ENCODE data around the gene RNF166.
A peak's percentile ranks its signal among the peaks of the same experiment; 100 is the strongest.

Gene RNF166

DNA sequence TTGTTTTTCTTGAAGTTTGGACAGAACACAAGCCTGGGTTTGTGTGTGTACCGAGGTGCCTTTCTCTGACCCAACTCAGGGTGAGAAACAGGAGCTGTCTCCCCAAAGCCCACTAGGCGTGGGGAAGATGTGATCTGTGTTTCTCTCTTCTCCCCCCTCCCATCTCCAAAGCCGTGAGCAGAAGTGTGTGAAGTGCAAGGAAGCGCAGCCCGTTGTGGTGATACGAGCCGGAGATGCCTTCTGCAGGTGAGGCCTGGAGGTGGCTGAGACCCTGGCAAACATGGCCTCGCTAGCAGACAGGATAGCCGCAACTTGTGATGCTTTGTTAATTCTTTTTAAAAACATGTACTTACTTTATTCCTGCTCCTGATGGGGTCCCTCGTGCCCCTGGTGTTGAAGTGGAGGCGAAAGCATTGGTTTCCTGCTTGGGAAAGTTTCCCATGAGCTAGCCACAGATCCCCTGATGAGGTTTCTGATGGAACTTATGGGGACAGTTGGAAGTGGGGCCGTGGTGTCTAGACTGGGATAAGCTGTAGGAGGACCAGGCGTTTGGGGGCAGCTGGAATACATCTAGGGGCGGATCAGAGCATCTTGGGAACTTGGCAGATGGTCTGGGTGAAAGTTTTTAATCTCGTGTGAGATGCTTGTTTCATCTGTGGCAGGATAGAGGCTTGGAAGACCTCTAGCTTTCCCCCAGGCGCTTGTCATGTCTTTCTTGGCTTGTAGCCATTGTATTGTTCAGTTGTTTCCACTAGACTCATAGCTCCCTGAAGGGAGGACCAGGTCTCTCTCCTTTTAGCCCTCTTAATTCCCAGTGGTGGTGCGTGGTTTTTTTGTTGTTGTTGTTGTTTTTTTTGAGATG, 988 bp upstream of the RNF166 start:
- DNase-seq (ENCODE audit: low read depth): no peak

DNA sequence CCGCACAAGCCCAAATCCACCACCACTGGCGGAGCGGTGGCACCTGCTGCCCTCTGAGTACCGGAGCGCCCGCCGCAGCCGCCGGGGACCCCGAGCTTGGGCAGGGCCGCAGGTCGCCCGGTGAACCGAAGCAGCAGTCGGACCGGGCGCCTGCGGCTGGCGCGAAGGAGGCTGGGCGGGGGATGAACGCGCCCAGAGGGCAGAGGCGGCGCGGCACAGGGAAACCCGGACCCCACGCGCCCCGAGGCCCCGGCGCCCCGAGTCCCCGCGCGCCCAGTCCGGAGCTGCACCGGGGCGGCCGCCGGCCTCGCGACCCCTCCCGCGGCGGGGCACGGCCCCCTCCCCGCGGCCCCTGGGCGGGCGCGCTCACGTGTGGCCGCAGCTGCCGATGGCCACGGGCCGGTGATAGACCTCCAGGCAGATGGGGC, 393 bp downstream of the RNF166 start:
- DNase-seq (ENCODE audit: low read depth): no peak

DNA sequence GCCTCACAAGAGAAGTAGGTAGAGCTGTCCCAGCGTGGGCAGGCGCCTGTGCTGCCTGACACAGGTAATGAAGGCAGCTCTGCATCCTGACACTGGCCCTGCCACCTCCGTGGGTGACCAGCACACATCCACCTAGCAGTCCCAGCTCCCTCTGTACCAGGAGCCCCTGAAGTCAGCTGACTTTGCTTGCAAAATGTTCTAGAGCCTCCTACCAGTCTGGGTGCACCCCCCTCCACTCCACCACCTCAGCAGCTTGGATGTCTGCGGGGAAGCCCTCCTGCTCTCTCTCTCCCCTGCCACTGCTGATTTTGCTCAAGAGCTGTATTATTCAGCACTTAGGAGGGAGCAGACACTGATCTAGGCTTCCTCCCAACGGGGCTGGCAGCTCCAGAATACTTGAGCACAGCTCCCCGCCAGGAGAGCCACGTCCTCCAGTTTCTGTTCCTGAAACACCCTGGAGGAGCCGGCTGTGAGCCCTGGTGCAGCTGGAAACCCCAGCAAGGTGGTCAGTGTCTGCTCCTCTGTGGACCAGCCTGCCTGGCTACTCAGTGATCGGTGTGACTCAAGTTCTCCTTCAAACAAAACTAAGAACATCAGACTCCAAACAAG, 1.0 kb downstream of the RNF166 start:
- no peak for DNase-seq (ENCODE audit: low read depth)

DNA sequence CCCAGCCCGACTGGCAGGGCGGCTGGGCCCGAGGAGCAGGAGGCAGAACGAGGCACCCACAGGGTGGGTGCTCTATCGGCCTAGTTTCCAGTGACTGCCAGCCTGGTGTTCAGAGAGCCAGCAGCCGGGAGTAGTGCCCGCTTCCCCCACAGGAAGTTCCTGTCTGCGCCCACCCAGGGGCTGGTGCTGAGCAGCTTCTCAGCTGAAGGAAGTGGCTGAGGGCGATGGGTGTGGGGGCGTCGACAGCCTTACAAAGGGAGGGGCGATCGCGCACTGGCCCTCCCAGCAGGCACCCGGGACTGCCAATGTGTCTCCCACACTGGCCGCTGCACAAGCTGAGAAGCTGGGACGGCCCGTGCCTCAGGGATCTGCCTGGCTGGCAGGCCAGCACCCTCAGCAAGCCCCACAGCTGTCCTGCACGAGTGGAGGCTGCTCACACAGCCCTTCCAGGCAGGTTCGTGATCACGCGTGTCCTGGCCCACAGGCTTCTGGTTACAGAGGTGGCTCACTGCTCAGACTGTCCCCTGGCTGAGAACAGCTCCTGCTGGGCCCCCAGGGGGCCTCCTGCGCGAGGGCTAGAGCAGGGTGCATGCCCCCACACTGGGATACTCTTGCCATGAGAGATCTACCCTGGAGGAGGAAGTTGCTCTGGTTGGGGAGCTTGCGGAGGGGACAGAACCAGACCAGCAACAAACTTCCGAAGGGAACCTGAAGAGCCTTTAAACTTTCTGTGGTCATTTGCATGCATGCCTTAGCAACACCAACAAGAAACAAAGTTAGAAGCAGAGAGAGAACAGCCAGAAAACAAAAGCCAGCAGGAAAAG, 2.5 kb downstream of the RNF166 start:
- no peak for DNase-seq (ENCODE audit: low read depth)

DNA sequence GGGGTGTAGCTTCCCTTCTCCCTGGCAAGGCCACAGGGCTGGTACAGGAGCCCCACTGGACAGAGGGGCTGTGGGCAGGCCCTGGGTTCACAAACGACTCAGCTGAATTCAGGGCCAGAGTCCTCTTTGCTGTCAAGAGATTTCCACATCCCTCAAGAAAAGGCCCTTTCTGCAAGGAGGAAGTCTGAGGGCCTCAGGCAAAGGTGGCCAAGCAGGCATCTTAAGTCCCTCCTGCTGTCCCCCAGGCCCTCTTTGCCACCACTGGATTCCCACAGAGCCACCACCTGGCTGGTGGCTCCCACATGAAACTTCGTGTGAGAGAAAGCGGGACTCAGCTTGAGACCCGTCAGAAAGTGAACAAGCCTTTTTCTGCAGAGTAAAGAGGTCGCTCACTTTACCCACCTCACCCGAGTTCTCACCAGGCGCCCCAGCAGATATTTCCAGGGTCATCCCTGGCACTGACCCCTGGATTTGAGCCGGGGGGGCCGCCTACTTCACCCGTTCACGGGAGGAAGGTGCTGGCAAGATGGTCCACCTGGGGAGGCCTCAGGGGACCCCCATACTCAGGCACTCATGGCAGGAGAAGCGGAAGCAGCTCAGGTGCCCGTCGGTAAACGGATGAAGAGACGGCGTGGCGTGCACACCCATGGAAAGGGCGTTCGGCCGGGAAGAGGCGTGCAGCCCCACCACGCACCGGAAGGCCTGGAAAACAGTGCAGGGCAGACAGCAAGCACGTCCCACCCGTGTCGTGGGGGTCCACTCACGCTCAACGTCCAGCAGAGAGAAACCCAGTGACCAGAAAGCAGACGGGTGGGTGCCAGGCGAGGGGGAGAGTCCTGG, 3.6 kb downstream of the RNF166 start:
- no peak for DNase-seq (ENCODE audit: low read depth)

DNA sequence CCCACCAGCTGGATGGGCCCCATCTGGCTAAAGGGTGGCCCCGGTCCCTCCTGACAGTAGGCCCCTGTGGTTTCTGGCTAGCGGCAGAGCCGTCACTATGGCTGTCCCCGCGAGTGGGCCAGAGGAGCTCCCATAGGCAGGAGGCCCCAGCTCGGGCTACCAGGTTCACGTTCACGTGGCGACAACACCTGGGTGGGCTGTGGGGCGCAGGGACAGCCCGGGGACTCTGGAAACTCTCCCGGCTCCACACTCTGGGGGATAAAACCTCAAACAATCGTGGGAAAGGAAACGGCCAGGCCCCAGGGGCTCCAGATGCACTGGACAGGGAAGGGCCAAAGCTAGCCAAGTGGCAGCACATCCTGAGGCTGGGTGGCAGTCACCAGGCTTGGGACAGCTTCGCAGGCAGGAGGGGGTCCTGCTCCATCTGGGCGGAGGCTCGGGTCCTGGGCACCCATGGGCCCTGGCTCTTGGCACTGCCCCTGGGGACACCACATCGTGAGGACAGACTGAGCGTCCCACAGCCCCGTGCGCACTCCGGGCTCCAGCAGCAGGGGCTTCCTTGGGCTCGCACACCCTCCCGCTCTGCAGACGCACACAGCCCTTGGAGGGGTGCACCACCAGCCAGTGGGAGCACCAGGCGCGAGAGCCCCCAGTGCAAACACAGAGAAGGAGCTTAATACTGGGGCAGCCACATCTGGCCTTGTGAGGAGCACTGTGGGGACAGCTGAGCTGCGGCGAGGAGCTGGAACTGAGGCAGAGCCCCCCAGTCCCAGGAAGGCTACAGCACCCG, 4.4 kb downstream of the RNF166 start:
- no peak for DNase-seq (ENCODE audit: low read depth)

DNA sequence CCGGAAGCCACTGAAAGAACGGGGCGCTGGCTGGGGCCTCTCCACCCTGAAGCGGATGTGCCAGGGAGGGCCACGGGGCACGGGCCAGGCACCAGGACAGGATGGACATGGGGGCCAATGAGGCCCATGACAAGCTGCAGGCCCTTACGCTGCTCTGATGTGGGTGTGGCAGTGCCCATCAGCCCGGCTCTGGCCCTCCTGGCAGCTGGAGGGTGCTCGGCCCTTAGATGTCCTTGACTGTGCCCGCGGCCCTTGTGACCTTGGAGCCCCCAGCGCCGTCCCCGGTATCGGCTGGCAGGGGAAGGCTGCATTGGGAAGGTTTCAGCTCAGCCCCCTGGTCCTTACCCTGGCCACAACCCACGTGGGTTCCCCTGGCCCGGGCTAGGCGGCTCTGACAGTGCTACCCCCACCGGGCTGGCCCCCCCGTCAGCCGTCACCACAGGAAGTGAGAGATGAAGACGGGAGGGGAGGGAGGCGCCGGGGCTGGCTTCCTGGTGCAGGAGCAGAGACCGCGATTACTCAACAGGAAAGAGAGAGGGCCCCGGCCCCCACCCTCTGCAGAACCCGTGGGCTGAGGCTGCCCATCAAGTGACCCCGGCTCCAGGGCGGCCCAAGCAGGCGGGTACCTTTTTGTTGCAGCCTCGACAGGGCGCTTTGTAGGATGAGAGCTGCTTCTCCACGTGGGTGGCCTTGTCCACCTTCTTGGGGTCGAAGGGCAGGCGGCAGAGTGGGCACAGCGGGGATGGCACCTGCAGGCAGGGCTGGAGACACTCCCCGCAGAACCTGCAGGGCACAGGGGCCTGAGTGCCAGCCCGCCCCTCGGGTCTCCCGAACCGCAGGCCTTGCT, 5.3 kb downstream of the RNF166 start:
- peak; percentile 41 for DNase-seq (ENCODE audit: low read depth)

DNA sequence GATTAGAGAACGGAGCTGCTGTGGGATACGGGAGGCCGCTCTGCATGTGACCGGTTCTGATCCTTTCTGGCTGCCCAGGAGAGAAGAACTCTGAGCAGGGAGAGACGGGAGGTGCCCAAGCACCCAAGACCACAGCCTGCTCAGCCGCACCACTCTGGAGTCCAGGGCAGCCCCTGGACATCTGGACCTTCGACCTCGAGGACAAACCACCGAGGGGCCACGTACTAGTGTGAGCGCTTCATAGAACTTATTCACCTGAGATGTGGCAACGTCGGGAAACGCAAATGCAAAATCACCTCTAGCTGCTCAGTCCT, 5.9 kb downstream of the RNF166 start:
- no peak for DNase-seq (ENCODE audit: low read depth)

DNA sequence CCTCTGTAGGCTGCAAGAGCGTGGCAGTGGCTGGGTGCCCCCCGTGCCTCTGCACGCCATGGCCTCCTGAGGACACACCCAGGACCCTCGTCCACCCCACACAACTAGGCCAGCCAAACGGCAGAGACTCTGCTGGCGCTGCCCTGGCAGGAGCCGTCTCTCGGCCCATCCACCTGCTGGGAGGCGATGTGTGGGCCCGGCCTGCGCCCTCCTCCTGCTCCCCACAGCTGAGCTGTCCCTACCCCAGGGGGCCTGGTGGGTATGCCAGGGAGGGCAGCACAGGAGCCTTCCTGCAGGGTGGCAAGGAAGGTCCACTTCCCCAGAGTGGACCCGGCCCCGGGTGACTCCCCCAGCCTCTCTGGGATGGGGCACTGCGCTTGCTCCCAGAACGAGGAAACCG, 7.0 kb downstream of the RNF166 start:
- no peak for DNase-seq (ENCODE audit: low read depth)

DNA sequence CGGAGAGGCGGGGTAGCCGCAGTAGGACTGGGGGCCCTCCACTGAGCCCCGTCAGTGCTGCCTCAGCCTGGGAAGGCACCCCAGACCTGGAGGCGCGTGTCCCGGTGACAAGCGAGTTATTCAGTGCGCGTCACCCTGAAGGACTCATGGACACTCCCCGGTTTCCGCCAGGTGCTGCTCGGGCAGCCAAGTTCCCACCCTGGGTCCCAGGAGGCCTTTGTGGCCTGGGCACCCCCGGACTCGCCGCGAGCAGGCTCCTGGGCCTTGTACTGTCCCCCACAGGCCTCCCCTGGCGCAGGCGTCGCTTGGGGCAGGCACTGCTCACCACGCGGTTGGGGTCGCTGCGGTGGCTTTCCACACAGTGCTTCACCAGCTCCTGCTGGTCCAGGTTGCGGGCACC, 7.6 kb downstream of the RNF166 start:
- DNase-seq (ENCODE audit: low read depth): no peak

DNA sequence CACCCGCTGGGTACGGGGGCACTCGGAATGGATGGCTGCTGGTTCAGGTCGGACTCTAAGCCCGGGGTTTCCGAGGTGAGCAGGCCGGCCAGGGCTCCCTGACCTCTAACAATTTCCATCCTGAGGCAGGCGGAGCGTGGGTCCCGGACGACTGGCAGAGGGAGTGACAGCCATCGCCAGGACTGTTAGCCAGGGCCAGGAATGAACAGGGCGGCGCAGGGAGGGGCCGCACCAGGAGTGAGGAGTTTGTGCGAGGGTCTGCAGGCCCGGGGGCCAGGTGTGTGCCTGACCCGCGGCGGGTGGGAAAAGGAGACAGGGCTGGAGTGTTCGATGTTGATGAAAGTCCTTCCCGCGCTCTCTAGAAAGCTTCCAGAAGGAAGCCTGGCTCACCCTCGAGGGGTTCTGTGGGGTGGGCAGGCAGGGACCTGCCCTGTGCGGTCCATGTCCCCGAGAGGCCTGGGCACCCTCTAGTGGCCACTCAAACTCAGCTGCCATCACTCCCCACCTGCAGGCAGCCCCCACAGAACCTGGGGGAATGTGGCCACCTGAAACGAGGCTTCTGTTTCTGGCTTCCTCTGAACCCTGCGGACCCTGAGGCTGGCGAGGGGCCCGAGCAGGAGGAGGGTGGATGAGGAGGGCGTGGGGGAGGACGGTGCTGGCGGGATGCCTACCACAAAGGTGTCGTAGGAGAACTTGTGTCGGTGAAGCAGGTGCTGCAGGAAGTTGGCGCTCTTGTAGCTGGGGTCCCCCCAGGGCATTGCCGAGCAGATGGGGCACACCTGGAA, 8.2 kb downstream of the RNF166 start:
- DNase-seq (ENCODE audit: low read depth): no peak

DNA sequence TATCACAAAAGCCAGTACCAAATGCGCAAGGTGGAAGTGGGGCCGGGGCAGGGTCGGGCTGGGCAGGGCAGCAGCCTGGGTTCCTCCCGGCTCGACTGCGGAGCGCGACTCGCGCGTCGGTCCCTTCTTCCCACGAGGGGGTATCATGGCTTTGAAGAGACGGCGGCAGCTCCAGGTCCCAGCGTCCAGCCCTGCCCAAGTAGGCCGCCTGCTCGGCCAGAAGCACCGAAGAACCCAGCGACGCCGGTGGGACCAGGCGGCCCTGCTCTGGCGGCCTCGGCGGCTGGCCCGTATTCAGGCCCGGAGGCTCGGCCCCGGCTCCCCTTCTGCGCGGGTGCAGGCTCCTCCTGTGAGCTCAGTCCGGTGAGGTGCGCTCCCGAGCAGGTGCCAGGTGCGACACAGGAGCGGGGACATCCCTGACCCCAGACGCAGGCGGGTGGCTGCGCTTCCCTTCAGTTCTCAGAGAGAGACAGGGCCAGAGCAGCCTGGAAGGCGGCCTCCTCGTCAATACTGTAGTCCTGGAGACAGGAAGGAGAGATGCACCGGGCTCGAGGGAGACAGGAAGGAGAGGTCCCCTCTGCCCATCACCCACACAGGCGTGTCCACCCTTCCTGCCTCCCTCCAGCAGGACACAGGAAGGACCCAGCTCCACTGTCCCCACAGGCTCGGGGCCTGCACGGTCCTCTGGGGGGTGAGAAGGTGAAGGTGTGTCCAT, 8.9 kb downstream of the RNF166 start:
- no peak for DNase-seq (ENCODE audit: low read depth)

DNA sequence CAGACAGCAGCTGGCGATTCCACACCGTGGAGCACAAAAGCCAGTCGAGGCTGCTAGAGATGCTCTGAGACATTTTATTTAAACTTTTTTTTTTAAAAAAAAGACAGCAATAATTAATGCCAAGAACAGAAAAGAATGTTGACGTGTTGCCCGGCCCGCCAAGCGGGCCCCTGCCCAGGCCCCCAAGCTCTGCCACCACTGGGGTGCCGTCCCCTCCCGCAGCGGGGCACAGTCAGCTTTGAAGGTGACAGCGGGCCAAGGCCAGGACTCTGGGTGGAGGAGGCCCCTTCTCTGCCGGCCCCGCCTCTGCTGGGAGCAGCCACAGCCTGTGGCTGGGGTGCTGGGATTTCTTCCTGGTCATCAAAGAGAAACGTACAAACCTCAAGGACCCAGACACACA, 9.8 kb downstream of the RNF166 start:
- DNase-seq (ENCODE audit: low read depth): no peak

DNA sequence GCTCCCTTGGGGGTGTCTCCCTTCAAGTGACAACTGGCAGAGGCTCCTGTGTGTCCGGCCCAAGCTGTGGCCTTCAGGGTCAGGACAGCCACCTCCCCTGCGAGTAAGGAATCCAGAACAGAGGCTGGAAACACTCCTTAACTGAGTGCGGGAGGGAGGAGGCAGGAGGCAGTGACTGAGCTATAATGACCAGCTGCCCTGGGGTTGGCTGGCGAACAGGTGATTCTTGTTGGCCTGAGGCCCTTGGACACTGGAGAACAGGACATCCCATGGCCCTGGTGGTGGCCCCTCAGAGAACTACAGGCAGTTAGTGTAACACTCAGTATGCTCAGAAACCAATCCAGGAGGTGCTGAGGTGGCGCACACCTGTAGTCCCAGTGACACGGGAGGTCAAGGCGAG, 10.5 kb downstream of the RNF166 start:
- no peak for DNase-seq (ENCODE audit: low read depth)

DNA sequence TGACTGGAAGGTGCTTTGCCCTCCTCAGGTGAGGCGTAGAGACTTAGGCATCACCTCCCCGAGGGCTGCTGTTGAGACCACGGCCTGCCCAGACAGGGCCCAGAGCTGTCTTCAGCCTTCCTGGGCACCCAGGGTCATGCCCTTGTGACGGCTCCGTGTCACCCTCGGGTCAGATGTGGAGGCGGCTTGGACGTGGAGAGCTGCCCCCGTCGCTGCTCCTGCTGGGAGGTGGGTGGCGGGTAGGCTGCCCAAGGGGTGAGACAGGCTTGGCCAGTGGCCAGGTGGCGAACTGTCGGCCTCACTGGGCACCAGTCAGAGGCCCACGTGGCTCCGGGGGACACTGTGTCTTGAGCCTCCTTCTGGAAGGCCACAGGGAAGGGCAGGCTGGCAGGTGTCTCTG, 11.0 kb downstream of the RNF166 start:
- no peak for DNase-seq (ENCODE audit: low read depth)

DNA sequence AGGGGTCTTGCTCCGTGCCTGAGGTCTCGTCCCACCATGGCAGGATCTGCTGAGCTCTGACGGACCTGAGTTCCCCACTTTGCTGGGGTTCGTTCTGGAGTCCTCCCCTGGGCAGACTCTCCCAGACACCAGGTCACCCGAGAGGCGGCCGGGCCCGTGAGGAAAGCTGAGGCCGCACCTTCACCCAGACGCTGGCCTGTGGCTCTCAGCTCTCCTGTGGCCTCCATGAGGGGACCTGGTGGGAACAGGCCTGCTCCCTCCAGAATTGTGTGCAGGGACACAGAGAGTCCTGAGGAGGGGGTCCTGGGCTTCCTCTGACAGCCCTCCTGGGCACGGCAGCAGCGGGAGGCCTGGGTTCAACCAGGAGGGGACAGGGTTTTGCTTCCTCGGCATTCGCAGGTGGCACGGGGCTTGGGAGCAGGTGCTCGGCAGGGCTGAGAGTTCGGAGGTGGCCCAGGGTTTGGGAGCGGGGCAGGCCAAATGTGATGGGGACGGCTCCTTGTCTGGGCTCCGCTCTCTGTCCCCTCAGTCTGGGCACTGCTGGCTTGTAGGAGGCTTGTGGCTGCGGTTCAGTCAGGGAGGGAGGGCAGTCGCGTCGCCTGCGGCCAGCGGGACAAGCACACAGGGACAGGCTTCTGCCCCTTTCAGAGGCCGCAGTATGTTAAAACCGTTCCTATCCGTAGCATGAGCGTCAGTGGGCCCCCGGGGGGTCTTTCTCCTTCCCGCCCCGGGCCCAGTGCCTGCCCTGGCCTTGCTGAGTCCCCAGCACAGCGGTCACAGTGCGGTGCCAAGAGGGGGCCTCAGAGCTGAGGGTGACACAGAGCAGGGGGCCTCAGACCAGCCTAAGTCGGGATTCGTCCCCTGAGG, 11.8 kb downstream of the RNF166 start:
- DNase-seq (ENCODE audit: low read depth): no peak

DNA sequence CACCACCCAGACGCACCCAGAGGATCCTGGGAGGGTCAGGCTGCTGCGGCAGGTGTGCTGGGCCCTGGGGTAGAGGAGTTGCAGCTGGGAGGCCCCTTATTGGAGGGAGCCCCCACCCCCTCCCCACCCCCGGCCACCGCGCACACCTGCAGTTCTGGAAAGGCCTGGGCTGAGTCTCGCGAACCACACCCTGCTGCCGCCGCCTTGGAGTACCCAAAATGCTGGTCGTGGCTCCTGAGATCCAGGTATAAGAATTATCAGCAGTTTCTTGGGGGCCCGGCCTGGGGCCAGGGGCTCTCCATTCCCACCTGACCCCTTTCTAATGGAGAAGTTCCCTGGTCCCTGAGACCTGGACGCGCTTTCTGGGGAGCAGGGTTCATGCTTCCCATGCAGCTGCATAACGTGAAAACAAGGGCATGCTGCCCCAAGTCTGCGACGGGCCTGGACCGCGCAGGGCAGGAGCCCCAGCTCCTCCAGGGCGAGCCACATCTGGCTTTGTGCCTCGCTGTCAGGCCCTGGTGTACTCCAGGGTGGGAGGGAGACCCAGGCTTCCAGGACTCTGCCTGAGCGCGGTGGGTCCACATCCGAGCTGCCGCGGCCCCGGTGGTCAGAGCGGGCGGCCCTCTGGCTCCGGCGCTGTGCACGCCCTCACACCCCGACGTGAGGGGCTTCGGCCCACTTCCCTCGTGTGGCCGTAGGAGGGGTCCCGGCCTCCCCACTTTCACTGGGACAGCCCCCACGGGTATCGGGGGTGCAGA, 12.6 kb downstream of the RNF166 start:
- no peak for DNase-seq (ENCODE audit: low read depth)
